WTC11 (cell line): ENCODE data around the gene PI4KB. TPM values are rescaled to one million over a fixed set of nuclear protein-coding genes. Genes with fewer than 3 reads are reported as not detected.

Source experiments
- ATAC-seq: fragments of 200-7000 bp; cut with Tn5 transposase; 2 replicates; pipeline ENCODE4 v1.10.0; 2021; ENCODE audit warnings: mild to moderate bottlenecking, moderate library complexity
- CTCF ChIA-PET: fragments of 300-600 bp; sonication (Branson Sonifier 250); formaldehyde crosslinking; loops from one replicate; lab custom pipeline; 2021; ENCODE audit warnings: antibody characterized with exemption; lab: Charles Lee
- POLR2A ChIA-PET: fragments of 350-600 bp; sonication (Branson Sonifier 250); formaldehyde crosslinking; loops from one replicate; lab custom pipeline; 2021; ENCODE audit warnings: antibody characterized with exemption; lab: Charles Lee
- DNase-seq: peaks from one replicate; pipeline ENCODE4 v3.0.0; 2021; ENCODE audit warnings: low spot score
- H3K27ac Mint-ChIP-seq: 2 replicates; pipeline ENCODE4 v1.8.0; 2021; ENCODE audit warnings: mixed read lengths
- H3K27me3 Mint-ChIP-seq: 2 replicates; pipeline ENCODE4 v1.8.0; 2021; ENCODE audit warnings: low read depth, mild to moderate bottlenecking, moderate library complexity, mixed read lengths
- H3K36me3 Mint-ChIP-seq: 2 replicates; pipeline ENCODE4 v1.8.0; 2021; ENCODE audit warnings: mixed read lengths
- H3K4me1 Mint-ChIP-seq: 2 replicates; pipeline ENCODE4 v1.8.0; 2022; ENCODE audit warnings: mixed read lengths
- H3K4me3 Mint-ChIP-seq: 2 replicates; pipeline ENCODE4 v1.8.0; 2021; ENCODE audit warnings: mild to moderate bottlenecking, moderate library complexity, mixed read lengths
- H3K9me3 Mint-ChIP-seq: 2 replicates; pipeline ENCODE4 v1.8.0; 2021; ENCODE audit warnings: mixed read lengths
- ATF1 ChIP-seq: sonication (generic); formaldehyde crosslinking; IDR thresholded peaks from 2 replicates; pipeline ENCODE4 v1.8.1; 2023; ENCODE audit warnings: mild to moderate bottlenecking, moderate library complexity, missing genetic modification reagents
- ATF2 ChIP-seq: sonication (generic); formaldehyde crosslinking; IDR thresholded peaks from 2 replicates; pipeline ENCODE4 v1.8.1; 2022; ENCODE audit warnings: low read depth, missing genetic modification reagents, borderline replicate concordance
- ATF6 ChIP-seq: sonication (generic); formaldehyde crosslinking; IDR thresholded peaks from 2 replicates; pipeline ENCODE4 v1.8.1; 2023; ENCODE audit warnings: mild to moderate bottlenecking, missing genetic modification reagents
- ESRRA ChIP-seq: sonication (generic); formaldehyde crosslinking; IDR thresholded peaks from 2 replicates; pipeline ENCODE4 v1.8.1; 2022; ENCODE audit warnings: mild to moderate bottlenecking, missing genetic modification reagents, borderline replicate concordance
- FOXP1 ChIP-seq: sonication (generic); formaldehyde crosslinking; IDR thresholded peaks from 2 replicates; pipeline ENCODE4 v1.8.0; 2022; ENCODE audit warnings: missing genetic modification reagents, mild to moderate bottlenecking, moderate library complexity, borderline replicate concordance
- GABPB1 ChIP-seq: sonication (generic); formaldehyde crosslinking; IDR thresholded peaks from 2 replicates; pipeline ENCODE4 v1.8.1; 2023; ENCODE audit warnings: mild to moderate bottlenecking, missing genetic modification reagents
- GRHL2 ChIP-seq: fragments of 250-450 bp; sonication (Bioruptor Pico); IDR thresholded peaks from 2 replicates; pipeline ENCODE4 v1.8.0; 2022; ENCODE audit warnings: mild to moderate bottlenecking, moderate library complexity; ENCODE audit not compliant: insufficient replicate concordance, severe bottlenecking
- HMGXB4 ChIP-seq: sonication (generic); formaldehyde crosslinking; IDR thresholded peaks from 2 replicates; pipeline ENCODE4 v1.8.1; 2023; ENCODE audit warnings: mild to moderate bottlenecking, moderate library complexity, missing genetic modification reagents
- KAT7 ChIP-seq: sonication (generic); formaldehyde crosslinking; IDR thresholded peaks from 2 replicates; pipeline ENCODE4 v1.8.1; 2023; ENCODE audit warnings: missing genetic modification reagents, mild to moderate bottlenecking, borderline replicate concordance
- NFYB ChIP-seq: sonication (generic); formaldehyde crosslinking; conservative IDR thresholded peaks from 2 replicates; pipeline ENCODE4 v1.8.0; 2022; ENCODE audit warnings: low read depth, missing genetic modification reagents
- NR2C2 ChIP-seq: sonication (generic); formaldehyde crosslinking; IDR thresholded peaks from 2 replicates; pipeline ENCODE4 v1.8.0; 2022; ENCODE audit warnings: mild to moderate bottlenecking, missing genetic modification reagents
- PRRX2 ChIP-seq: fragments of 250-450 bp; sonication (Bioruptor Pico); IDR thresholded peaks from 2 replicates; pipeline ENCODE4 v1.8.0; 2021; ENCODE audit warnings: mild to moderate bottlenecking
- RELA ChIP-seq: sonication (generic); formaldehyde crosslinking; IDR thresholded peaks from 2 replicates; pipeline ENCODE4 v1.8.1; 2022; ENCODE audit warnings: missing genetic modification reagents, mild to moderate bottlenecking, borderline replicate concordance
- SMAD3 ChIP-seq: sonication (generic); formaldehyde crosslinking; IDR thresholded peaks from 2 replicates; pipeline ENCODE4 v1.8.0; 2022; ENCODE audit warnings: missing genetic modification reagents, mild to moderate bottlenecking, borderline replicate concordance
- SOX15 ChIP-seq: fragments of 250-450 bp; sonication (Bioruptor Pico); IDR thresholded peaks from 2 replicates; pipeline ENCODE4 v1.9.0; 2021; ENCODE audit warnings: mild to moderate bottlenecking
- ZNF219 ChIP-seq: sonication (generic); formaldehyde crosslinking; IDR thresholded peaks from 2 replicates; pipeline ENCODE4 v1.8.0; 2023; ENCODE audit warnings: missing genetic modification reagents, mild to moderate bottlenecking, borderline replicate concordance
- ZNF263 ChIP-seq: sonication (generic); formaldehyde crosslinking; IDR thresholded peaks from 2 replicates; pipeline ENCODE4 v1.8.1; 2022; ENCODE audit warnings: low read depth, mild to moderate bottlenecking, moderate library complexity, missing genetic modification reagents
- total RNA-seq: library from RNA; stranded (reverse); gene quantifications from 3 replicates; pipeline ENCODE4 v1.2.3, GENCODE V29; 2021
- TF ChIP-seq, protein P1 (sequence below): sonication (generic); formaldehyde crosslinking; IDR thresholded peaks from 2 replicates; pipeline ENCODE4 v1.8.0; 2023; ENCODE audit warnings: mild to moderate bottlenecking, missing genetic modification reagents
- TF ChIP-seq, protein P2 (sequence below): fragments of 250-450 bp; sonication (Bioruptor Pico); IDR thresholded peaks from 2 replicates; pipeline ENCODE4 v1.9.0; 2021; ENCODE audit warnings: mild to moderate bottlenecking, borderline replicate concordance
- TF ChIP-seq, protein P3 (sequence below): sonication (generic); formaldehyde crosslinking; conservative IDR thresholded peaks from 2 replicates; pipeline ENCODE4 v1.8.1; 2022; ENCODE audit warnings: mild to moderate bottlenecking, missing genetic modification reagents

PI4KB gene
- total RNA-seq, 1 experiment from 2014 or later: 33.6 TPM

DNA sequence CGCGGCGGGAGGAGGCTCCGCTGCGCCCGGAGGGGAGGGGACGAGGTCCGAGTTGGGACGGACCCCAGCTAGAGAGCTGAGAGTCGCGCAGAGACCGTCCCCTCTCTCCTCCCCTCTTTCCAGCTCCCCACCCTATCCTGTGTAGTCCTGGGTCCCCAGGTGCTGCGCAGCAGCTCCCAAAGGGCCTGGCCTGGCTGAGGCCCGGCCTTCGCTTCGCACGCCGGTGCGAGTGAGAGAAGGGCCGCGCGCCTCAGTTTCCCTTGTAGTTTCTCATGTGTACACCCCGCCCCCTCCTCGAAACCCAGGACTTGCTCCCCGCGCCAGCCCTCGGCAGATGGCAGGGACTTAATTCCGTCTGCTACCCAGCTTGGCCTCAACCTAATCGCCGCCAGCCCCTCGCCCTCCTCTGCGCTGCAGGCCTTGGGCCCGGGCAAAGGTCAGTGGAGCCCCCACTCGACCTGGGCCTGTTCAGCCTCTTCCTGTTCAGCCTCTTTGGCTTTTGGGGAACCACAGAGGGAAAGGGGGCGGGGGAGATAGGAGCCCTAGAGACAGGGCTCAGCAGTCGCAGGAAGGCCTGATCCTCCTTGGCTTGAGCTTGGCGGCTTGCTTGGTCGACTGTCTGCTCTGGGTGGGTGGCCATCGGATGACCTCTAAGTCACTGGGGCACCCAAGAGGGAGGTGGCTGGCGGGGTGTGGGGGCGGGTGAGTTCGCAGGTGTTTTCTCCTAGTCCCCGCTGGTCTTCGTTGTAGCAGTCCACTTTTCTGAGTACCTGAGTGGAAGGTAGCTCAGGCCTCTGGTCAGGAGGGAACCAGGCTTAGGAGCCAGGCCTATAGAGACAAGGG, 44.1 kb downstream of the PI4KB start (continued):
- TF ChIP-seq FOXP1 (CRISPR knock-in tag): peak; percentile 45
- no peak for TF ChIP-seq ZNF219
- TF ChIP-seq, protein P1, sequence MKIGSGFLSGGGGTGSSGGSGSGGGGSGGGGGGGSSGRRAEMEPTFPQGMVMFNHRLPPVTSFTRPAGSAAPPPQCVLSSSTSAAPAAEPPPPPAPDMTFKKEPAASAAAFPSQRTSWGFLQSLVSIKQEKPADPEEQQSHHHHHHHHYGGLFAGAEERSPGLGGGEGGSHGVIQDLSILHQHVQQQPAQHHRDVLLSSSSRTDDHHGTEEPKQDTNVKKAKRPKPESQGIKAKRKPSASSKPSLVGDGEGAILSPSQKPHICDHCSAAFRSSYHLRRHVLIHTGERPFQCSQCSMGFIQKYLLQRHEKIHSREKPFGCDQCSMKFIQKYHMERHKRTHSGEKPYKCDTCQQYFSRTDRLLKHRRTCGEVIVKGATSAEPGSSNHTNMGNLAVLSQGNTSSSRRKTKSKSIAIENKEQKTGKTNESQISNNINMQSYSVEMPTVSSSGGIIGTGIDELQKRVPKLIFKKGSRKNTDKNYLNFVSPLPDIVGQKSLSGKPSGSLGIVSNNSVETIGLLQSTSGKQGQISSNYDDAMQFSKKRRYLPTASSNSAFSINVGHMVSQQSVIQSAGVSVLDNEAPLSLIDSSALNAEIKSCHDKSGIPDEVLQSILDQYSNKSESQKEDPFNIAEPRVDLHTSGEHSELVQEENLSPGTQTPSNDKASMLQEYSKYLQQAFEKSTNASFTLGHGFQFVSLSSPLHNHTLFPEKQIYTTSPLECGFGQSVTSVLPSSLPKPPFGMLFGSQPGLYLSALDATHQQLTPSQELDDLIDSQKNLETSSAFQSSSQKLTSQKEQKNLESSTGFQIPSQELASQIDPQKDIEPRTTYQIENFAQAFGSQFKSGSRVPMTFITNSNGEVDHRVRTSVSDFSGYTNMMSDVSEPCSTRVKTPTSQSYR (CRISPR knock-in tag): no peak
- peak; percentile 11; the same call in 1 of the 2 replicates for TF ChIP-seq ZNF263
- TF ChIP-seq, protein P2, sequence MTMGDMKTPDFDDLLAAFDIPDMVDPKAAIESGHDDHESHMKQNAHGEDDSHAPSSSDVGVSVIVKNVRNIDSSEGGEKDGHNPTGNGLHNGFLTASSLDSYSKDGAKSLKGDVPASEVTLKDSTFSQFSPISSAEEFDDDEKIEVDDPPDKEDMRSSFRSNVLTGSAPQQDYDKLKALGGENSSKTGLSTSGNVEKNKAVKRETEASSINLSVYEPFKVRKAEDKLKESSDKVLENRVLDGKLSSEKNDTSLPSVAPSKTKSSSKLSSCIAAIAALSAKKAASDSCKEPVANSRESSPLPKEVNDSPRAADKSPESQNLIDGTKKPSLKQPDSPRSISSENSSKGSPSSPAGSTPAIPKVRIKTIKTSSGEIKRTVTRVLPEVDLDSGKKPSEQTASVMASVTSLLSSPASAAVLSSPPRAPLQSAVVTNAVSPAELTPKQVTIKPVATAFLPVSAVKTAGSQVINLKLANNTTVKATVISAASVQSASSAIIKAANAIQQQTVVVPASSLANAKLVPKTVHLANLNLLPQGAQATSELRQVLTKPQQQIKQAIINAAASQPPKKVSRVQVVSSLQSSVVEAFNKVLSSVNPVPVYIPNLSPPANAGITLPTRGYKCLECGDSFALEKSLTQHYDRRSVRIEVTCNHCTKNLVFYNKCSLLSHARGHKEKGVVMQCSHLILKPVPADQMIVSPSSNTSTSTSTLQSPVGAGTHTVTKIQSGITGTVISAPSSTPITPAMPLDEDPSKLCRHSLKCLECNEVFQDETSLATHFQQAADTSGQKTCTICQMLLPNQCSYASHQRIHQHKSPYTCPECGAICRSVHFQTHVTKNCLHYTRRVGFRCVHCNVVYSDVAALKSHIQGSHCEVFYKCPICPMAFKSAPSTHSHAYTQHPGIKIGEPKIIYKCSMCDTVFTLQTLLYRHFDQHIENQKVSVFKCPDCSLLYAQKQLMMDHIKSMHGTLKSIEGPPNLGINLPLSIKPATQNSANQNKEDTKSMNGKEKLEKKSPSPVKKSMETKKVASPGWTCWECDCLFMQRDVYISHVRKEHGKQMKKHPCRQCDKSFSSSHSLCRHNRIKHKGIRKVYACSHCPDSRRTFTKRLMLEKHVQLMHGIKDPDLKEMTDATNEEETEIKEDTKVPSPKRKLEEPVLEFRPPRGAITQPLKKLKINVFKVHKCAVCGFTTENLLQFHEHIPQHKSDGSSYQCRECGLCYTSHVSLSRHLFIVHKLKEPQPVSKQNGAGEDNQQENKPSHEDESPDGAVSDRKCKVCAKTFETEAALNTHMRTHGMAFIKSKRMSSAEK: no peak
- no peak for TF ChIP-seq SMAD3 (CRISPR knock-in tag)
- TF ChIP-seq RELA (CRISPR knock-in tag): no peak
- TF ChIP-seq, protein P3, sequence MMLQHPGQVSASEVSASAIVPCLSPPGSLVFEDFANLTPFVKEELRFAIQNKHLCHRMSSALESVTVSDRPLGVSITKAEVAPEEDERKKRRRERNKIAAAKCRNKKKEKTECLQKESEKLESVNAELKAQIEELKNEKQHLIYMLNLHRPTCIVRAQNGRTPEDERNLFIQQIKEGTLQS: no peak
- no peak for TF ChIP-seq SOX15 (CRISPR knock-in tag)
- TF ChIP-seq NR2C2 (CRISPR knock-in tag): no peak
- no peak for TF ChIP-seq PRRX2
- TF ChIP-seq GRHL2 (CRISPR knock-in tag): no peak
- TF ChIP-seq, all 79 proteins: peak for 5

- CTCF ChIA-PET: interaction anchor here (0.6 to 2.0 kb wide), 21 partner anchors 10 to 312 kb away, joined by 3 to 16 read pairs (median 4); partner anchors contain the start of genes PI4KB, PSMD4, TNFAIP8L2 and VPS72
- DNase-seq (peak; percentile 99), ATAC-seq (peak; percentile 95)
- Mint-ChIP-seq H3K9me3 (no peaks in the 10 kb centered on the region), H3K27ac (peak within 1 kb of the TSS; percentile 100), H3K4me1 (peaks cover 15% of the 10 kb centered on the region), H3K27me3 (peaks cover 4% of the 10 kb centered on the region; the same call in 1 of the 2 replicates), H3K4me3 (peak within 1 kb of the TSS; percentile 96), H3K36me3 (peaks cover 22% of the 10 kb centered on the region)
- POLR2A ChIA-PET: interaction anchor here (0.6 to 2.9 kb wide), 23 partner anchors 10 to 301 kb away, joined by 3 to 23 read pairs (median 4); partner anchors contain the start of genes CGN, PI4KB, PSMB4 and PSMD4
- TF ChIP-seq ATF1 (CRISPR knock-in tag): 0 out of 2 replicates have a peak, but pooled peaks have one; percentile 28
- no peak for TF ChIP-seq GABPB1 (CRISPR knock-in tag)
- peak; percentile 100 for TF ChIP-seq NFYB (CRISPR knock-in tag)
- peak; percentile 44; the same call in 1 of the 2 replicates for TF ChIP-seq ESRRA (CRISPR knock-in tag)
- no peak for TF ChIP-seq ATF6 (CRISPR knock-in tag)
- peak; percentile 59; the same call in 1 of the 2 replicates for TF ChIP-seq KAT7
- peak; percentile 61; the same call in 1 of the 2 replicates for TF ChIP-seq HMGXB4 (CRISPR knock-in tag)
- no peak for TF ChIP-seq ATF2
Observed at GRCh38 chr1:151281969-151282882, 45.0 kb downstream of the PI4KB start, which contains the start of gene ZNF687. ZNF687 (plus strand) TSS chr1:151282299; CDS start chr1:151286292, 3,993 bp downstream.
